ENCODE data around the gene USP21. TPM values are rescaled to one million over a fixed set of nuclear protein-coding genes. Genes with fewer than 3 reads are reported as not detected.

Gene USP21, protein sequence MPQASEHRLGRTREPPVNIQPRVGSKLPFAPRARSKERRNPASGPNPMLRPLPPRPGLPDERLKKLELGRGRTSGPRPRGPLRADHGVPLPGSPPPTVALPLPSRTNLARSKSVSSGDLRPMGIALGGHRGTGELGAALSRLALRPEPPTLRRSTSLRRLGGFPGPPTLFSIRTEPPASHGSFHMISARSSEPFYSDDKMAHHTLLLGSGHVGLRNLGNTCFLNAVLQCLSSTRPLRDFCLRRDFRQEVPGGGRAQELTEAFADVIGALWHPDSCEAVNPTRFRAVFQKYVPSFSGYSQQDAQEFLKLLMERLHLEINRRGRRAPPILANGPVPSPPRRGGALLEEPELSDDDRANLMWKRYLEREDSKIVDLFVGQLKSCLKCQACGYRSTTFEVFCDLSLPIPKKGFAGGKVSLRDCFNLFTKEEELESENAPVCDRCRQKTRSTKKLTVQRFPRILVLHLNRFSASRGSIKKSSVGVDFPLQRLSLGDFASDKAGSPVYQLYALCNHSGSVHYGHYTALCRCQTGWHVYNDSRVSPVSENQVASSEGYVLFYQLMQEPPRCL
- 31.9 and 38.1 TPM in 2 replicates for total RNA-seq

DNA sequence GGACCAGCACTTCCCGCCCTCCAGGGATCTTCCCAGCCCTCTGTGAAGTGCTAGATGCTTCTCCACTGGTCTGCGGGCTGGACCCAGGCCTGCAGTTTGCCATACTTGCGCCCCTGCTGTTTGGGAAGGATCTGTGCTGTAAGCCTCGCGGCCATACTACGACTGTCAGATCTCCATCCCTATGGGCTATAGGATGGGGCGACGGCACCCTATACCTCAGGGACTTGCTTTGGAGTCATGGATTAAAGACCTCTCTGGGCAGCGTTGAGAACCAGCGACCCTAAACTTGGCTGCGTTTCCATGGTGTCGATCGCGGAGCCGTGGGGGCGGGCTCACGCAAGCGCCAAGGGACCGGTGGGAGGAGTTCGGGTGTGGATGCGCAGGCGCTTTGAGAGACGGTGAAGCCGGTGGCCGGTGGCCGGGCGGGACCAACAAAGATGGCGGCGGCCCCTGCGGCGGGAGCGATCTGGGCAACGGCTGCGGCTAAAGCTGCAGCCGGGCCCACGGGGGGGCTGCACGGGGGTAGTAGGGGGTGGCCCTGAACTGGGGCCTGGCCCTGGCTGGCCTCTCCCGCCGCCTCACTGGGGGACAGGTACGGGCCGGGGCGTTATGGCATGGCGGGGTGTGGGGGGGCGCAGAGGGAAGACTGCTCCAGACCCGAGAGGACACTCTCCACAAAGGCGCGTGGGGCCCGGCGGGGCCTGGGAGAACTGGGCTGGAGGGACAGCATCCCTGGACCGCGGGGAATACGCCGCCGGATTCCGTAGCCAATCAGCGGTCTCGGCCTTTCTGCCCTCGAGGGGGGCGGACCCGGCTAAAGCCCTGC is at the start of gene USP21:
Gene USP21, plus strand, starts transcription at position 414 of the 826 bp plus-strand sequence. CDS start 1,141 bp downstream, outside the sequence.
- peak; percentile 95 for ATAC-seq (ENCODE audit: low read depth)
- H3K27me3 Mint-ChIP-seq = no peaks in the 10 kb centered on the region
- peaks cover 61% of the 10 kb centered on the region for H3K36me3 Mint-ChIP-seq (ENCODE audit: low read depth)
- intact Hi-C loops (cut with micrococcal nuclease) = loop anchor here (1.0 to 2.0 kb wide), 4 partner anchors 33 to 114 kb away; partner anchors contain the start of genes NIT1, PFDN2 and USF1
- H3K4me1 Mint-ChIP-seq = peaks cover 48% of the 10 kb centered on the region
- no peaks in the 10 kb centered on the region for H3K9me3 Mint-ChIP-seq
- TF ChIP-seq, protein P1, sequence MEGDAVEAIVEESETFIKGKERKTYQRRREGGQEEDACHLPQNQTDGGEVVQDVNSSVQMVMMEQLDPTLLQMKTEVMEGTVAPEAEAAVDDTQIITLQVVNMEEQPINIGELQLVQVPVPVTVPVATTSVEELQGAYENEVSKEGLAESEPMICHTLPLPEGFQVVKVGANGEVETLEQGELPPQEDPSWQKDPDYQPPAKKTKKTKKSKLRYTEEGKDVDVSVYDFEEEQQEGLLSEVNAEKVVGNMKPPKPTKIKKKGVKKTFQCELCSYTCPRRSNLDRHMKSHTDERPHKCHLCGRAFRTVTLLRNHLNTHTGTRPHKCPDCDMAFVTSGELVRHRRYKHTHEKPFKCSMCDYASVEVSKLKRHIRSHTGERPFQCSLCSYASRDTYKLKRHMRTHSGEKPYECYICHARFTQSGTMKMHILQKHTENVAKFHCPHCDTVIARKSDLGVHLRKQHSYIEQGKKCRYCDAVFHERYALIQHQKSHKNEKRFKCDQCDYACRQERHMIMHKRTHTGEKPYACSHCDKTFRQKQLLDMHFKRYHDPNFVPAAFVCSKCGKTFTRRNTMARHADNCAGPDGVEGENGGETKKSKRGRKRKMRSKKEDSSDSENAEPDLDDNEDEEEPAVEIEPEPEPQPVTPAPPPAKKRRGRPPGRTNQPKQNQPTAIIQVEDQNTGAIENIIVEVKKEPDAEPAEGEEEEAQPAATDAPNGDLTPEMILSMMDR (IDR thresholded peaks at IDR 0.05) = no peak
- POLR2A ChIA-PET = interaction anchor here (0.6 to 3.2 kb wide), 5 partner anchors 8 to 169 kb away, joined by 3 to 13 read pairs (median 4); partner anchors contain the start of genes DEDD, NDUFS2 and TSTD1
- CTCF ChIA-PET = no interaction called here
- peak within 1 kb of the TSS; percentile 91 for H3K27ac Mint-ChIP-seq
- DNase-seq = peak; percentile 93
- peak within 1 kb of the TSS; percentile 93 for H3K4me3 Mint-ChIP-seq

DNA sequence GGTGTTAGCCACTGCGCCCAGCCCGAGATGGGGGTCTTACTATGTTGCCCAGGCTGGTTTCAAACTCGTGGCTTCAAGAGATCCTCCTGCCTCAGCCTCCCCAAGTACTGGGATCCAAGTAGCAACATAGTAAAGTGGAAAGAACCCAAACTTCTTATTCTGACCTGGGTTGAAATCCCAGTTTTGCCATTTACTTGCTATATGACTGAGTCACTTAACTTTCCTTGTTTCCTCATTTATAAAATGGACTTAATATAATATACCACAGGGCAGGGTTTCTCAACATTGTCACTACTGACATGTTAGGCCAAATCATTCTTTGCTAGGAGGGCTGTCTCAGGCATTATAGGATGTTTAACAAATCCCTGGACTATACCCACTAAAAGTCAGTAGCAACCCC is 48.2 kb upstream of the USP21 start:
- H3K36me3 Mint-ChIP-seq (ENCODE audit: low read depth) = peaks cover 36% of the 10 kb centered on the region
- intact Hi-C loops (cut with micrococcal nuclease) = no loop called here
- CTCF ChIA-PET = no interaction called here
- no peaks in the 10 kb centered on the region for H3K9me3 Mint-ChIP-seq
- H3K4me1 Mint-ChIP-seq = peaks cover 47% of the 10 kb centered on the region
- no peak for ATAC-seq (ENCODE audit: low read depth)
- POLR2A ChIA-PET = no interaction called here
- no peak overlapping the region for H3K27ac Mint-ChIP-seq
- DNase-seq = no peak
- no peaks in the 10 kb centered on the region for H3K27me3 Mint-ChIP-seq
- H3K4me3 Mint-ChIP-seq = no peak overlapping the region
- TF ChIP-seq, protein P1 (IDR thresholded peaks at IDR 0.05) = no peak

DNA sequence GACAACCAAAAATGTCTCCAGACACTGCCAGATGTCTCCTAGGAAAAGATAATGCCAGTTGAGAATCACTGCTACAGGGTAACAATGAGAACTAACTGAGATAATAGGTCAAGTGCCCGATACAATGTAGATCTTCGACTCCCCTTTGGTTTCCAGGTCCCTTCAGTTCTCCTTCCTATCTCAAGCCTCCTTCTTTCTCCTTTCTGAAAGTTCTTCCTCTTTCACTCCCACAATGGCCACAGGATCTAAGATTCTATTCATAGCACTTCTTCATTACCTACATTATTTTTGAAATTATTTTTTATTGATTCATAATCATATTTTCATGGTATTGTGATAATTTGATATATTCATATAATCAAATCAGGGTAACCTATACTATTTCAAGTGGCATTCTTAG is 47.8 kb upstream of the USP21 start:
- DNase-seq (no peak), ATAC-seq (ENCODE audit: low read depth) (no peak)
- Mint-ChIP-seq H3K4me1 (peaks cover 48% of the 10 kb centered on the region), H3K27me3 (no peaks in the 10 kb centered on the region), H3K36me3 (ENCODE audit: low read depth) (peaks cover 36% of the 10 kb centered on the region), H3K9me3 (no peaks in the 10 kb centered on the region), H3K27ac (no peak overlapping the region), H3K4me3 (no peak overlapping the region)
- POLR2A ChIA-PET = no interaction called here
- CTCF ChIA-PET = no interaction called here
- intact Hi-C loops (cut with micrococcal nuclease) = no loop called here
- TF ChIP-seq, protein P1 (IDR thresholded peaks at IDR 0.05) = no peak

DNA sequence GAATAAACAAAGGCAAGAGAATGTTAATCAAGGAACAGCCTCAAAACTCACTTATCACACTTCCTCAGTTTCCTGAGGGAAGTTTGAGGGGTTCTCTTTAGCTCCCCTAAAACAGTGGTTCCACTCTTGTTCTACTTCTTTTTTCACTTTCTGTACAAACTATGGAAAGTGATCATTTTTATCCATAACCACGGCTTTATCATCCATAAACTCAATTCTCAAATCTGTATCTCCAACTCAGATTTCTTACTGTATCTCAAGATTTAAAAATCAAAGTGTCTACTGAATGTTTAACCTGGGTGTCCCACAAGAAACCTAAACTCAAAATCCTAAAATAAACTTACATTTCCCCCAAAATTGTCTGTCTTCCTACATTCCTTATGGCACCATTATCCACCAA is 45.4 kb upstream of the USP21 start:
- no peak overlapping the region for H3K27ac Mint-ChIP-seq
- POLR2A ChIA-PET = interaction anchor here (1.2 kb wide), 1 partner anchor 10 kb away, joined by 5 read pairs; no protein-coding TSS in a partner anchor
- H3K4me3 Mint-ChIP-seq = no peak overlapping the region
- no peaks in the 10 kb centered on the region for H3K27me3 Mint-ChIP-seq
- DNase-seq (no peak), ATAC-seq (ENCODE audit: low read depth) (no peak)
- H3K4me1 Mint-ChIP-seq = peaks cover 70% of the 10 kb centered on the region
- TF ChIP-seq, protein P1 (IDR thresholded peaks at IDR 0.05) = no peak
- peaks cover 41% of the 10 kb centered on the region for H3K36me3 Mint-ChIP-seq (ENCODE audit: low read depth)
- intact Hi-C loops (cut with micrococcal nuclease) = no loop called here
- CTCF ChIA-PET = no interaction called here
- H3K9me3 Mint-ChIP-seq = no peaks in the 10 kb centered on the region

Data from activated B cell treated with CpG ODN at 0.5 μM for 24 hours (primary cell).